ENCODE measurements around the gene NFX1. TPM values are rescaled to one million over a fixed set of nuclear protein-coding genes. Genes with fewer than 3 reads are reported as not detected.
"Not testable (repeated sequence)": the region's sequence is repeated elsewhere in the genome, so short reads cannot be mapped to it uniquely, and the experiment has no call there.

The NFX1 gene
- total RNA-seq, 2 donors from 2014 or later: 32.2 to 42.0 TPM

DNA sequence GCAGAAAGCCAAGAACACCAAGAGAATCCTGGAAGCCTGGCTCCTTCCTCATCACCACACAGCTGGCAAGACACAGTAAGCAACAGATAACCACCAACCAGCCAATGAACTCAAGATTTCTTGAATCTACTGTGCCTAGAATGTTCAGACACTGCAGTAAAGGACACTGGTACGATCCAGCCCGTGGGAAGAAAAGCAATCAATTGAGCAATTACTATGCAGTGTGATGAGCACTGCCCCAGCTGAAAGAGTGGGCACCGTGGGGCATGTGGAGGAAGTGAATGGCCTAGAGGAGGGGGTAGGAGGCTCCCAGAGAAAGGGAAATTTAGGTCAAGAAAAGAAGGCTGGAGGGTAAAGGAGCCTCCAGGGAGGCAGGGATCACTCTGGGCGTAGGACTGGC lies 107.5 kb downstream of the NFX1 start:
- not testable (repeated sequence) for DNase-seq; ATAC-seq; H3K27me3 Mint-ChIP-seq; H3K4me3 Mint-ChIP-seq; H3K9me3 ChIP-seq (ENCODE audit: control insufficient read depth, low read length, poor library complexity, severe bottlenecking); H3K4me1 Mint-ChIP-seq; H3K36me3 Mint-ChIP-seq (ENCODE audit: low read depth)
- H3K27ac Mint-ChIP-seq: peak overlapping the region; percentile 19

DNA sequence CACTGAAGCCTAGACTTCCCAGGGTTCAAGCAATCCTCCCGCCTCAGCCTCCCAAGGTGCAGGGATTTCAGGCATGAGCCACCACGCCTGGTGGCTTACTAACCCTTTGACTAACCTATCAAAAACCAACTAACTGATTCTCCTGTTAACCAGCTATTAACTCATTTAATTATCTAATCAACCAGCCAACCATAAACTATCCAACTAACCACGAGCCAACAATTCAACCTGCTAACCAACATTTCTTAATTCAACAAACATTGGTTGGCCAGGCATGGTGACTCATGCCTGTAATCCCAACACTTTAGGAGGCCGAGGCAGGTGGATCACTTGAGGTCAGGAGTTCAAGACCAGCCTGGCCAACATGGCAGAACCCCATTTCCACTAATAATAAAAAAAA lies 108.7 kb downstream of the NFX1 start:
- H3K9me3 ChIP-seq (ENCODE audit: control insufficient read depth, low read length, poor library complexity, severe bottlenecking); H3K4me1 Mint-ChIP-seq; DNase-seq; H3K36me3 Mint-ChIP-seq (ENCODE audit: low read depth); H3K4me3 Mint-ChIP-seq; H3K27me3 Mint-ChIP-seq; H3K27ac Mint-ChIP-seq; ATAC-seq: not testable (repeated sequence)

DNA sequence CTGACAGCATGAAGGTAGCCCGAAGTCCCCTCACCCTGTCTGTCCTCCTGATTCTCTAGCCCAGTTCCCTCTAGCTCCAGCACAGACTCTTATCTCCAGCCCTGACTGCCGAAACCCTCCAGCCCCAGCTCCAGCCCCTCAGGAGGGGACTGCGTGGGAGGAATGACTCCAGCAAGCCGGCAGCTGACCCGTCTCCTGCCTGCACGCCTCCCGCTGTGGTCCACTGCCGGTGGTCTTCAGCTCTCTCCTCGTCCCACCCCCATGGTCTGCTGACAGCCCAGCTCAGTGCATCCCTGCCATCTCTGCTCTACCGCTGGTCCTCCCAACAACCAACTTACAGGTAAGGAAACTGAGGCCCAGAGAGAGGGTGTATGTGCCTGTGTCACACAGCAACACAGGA lies 111.5 kb downstream of the NFX1 start:
- H3K27ac Mint-ChIP-seq; ATAC-seq; H3K9me3 ChIP-seq (ENCODE audit: control insufficient read depth, low read length, poor library complexity, severe bottlenecking); H3K36me3 Mint-ChIP-seq (ENCODE audit: low read depth); H3K27me3 Mint-ChIP-seq; DNase-seq; H3K4me3 Mint-ChIP-seq: not testable (repeated sequence)
- H3K4me1 Mint-ChIP-seq: peaks cover 14% of the 10 kb centered on the region

DNA sequence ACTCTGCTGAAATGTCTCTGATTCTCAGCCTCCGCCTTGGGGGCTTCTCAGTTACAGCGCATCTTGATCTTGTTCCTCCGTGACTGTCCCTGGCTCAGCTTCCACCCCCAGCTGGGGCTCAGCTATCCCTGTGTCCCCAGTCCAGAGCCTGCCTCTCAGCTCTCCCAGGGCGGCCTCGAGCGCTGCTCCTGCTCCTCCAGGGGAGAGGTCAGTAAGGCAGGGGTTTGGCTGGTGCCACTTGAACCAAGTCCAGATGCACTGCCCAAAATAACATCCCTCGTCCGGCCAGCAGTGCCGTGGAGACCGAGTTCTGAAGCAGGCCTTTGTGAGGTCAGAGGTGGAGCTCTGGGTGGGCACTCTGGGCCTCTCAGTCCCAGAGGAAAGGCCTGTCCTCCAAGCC lies 112.1 kb downstream of the NFX1 start, which contains the start of gene AQP7:
Gene AQP7 (minus strand): TSS at position 198 of the 400 bp plus-strand sequence. CDS start 1,306 bp downstream, outside the sequence.
- ATAC-seq: not testable (repeated sequence)

DNA sequence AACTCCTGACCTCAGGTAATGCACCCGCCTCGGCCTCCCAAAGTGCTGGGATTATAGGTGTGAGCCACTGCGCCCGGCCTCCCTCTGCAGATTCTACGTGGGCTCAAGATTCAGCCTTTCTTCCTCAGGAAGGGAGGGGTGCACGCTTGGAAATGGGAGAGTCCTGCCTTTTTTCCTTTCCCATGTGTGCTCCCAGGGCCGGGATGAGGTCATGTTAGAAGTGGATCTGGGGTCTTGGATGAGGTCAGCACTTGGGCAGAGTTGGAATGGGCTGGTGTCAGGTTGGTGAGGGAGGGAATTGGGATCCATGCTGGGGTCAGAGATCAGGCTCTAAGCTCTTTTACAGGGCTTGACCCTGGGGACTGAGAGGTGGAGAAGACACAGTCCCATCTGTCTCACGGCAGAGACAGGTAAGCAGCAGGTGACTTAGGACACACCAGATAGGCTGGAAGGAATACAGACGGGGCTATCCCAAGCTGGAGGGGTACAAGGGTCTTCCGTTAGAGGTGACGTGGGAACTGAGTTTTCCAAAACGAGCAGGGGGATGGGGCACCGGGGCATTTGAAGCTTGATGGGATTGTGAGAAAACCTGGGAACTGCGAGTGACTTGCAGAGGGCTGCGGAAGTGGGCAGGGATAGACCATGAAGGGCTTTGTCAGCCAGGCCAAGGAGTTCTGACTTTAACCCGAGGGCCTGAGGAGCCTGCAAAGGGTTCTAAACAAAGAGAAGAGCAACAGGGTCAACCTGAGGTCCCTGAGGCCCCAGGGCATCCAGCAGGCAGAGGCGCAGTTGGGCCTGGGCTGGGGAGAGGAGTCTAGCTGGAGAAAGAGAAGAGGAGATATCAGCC lies 113.8 kb downstream of the NFX1 start:
- H3K36me3 Mint-ChIP-seq (ENCODE audit: low read depth): no peaks in the 10 kb centered on the region
- H3K4me1 Mint-ChIP-seq: peaks cover 16% of the 10 kb centered on the region
- DNase-seq (no peak), ATAC-seq (no peak)
- H3K27ac Mint-ChIP-seq: peak overlapping the region; percentile 56
- no peaks in the 10 kb centered on the region for H3K27me3 Mint-ChIP-seq
- no peaks in the 10 kb centered on the region for H3K9me3 ChIP-seq (ENCODE audit: control insufficient read depth, low read length, poor library complexity, severe bottlenecking)
- no peak overlapping the region for H3K4me3 Mint-ChIP-seq

More for the DNA sequence above, 112.1 kb downstream of the NFX1 start, which contains the start of gene AQP7:
- not testable (repeated sequence) for H3K27me3 Mint-ChIP-seq; H3K9me3 ChIP-seq (ENCODE audit: control insufficient read depth, low read length, poor library complexity, severe bottlenecking); H3K27ac Mint-ChIP-seq; H3K36me3 Mint-ChIP-seq (ENCODE audit: low read depth); H3K4me3 Mint-ChIP-seq; DNase-seq
- H3K4me1 Mint-ChIP-seq: peaks cover 16% of the 10 kb centered on the region

DNA sequence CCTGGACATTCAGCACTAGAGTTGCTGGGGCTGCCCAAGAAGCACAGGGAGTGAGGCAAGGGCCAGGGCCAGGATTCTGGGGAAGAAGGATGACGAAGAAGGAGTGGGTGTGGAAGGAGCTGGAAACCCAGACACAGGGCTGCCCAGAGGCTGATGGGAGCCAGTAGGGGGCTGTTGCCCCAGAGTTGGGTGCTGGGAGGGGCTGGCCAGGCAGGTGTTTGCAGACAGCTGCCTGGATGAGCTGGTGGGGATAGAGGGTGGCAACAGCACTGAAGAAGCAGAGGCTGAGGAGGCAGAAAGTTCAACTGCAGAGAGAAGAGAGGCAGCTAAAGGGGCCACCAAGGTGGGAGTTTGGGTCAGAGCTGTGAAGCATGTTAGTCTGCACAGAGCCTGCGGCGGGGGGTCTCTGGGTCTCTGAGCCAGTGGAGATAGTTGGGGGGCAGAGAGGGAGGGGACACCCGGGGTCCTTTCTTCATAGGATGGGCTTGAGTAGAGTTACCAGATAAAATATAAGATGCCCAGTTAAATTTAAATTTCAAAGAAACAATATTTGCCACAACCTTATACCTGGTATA lies 114.6 kb downstream of the NFX1 start:
- no peaks in the 10 kb centered on the region for H3K9me3 ChIP-seq (ENCODE audit: control insufficient read depth, low read length, poor library complexity, severe bottlenecking)
- Mint-ChIP-seq H3K36me3 (ENCODE audit: low read depth) (no peaks in the 10 kb centered on the region), H3K27me3 (no peaks in the 10 kb centered on the region), H3K4me3 (no peak overlapping the region), H3K4me1 (peaks cover 18% of the 10 kb centered on the region), H3K27ac (peak overlapping the region; percentile 56)
- DNase-seq (no peak), ATAC-seq (no peak)

DNA sequence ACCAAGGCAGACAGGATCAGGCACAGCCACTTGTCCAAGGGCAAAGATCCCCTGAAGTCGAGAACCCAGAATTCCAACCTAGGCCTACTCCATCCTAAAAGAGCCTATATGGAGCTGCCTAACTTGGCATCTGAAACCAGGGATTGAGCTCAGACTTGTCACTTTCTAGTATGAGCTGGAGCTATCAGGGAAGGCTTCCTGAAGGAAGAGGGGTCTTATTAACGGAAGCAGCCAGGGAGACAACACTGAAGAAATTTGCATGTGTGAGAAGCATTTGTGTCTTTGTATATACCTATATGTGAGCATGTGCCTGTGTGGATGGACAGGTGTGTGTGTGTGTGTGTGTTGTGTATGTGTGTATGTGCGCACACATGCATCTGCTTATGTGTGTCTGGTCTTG lies 116.7 kb downstream of the NFX1 start:
- Mint-ChIP-seq H3K27ac (peak overlapping the region; percentile 66), H3K27me3 (no peaks in the 10 kb centered on the region)
- no peak for DNase-seq

DNA sequence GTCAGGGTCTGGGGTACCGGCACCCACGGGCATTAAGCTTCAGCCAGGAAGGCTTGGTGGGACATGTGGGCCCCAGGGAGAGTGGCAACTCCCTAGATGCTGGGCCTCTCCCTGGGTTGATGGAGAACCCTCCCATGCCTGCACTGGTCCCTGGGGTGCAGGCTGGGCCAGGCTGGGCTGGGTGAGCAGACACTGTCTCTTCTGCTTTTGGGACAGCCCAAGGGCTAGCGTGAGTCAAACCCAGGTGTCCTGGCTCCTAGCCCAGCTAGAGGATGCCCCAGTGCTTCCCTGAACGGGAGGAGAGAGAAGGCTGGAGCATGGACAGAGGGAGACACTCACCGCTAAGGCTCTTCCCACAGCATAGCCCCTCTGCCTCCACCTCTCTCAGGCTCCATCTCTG lies 117.8 kb downstream of the NFX1 start:
- H3K4me1 Mint-ChIP-seq: peaks cover 22% of the 10 kb centered on the region
- H3K9me3 ChIP-seq (ENCODE audit: control insufficient read depth, low read length, poor library complexity, severe bottlenecking): no peaks in the 10 kb centered on the region
- no peaks in the 10 kb centered on the region for H3K27me3 Mint-ChIP-seq
- H3K27ac Mint-ChIP-seq: no peak overlapping the region
- H3K4me3 Mint-ChIP-seq: no peak overlapping the region
- H3K36me3 Mint-ChIP-seq (ENCODE audit: low read depth): no peaks in the 10 kb centered on the region
- ATAC-seq (no peak), DNase-seq (no peak)

More for the DNA sequence above, 116.7 kb downstream of the NFX1 start:
- no peak for ATAC-seq
- no peaks in the 10 kb centered on the region for H3K9me3 ChIP-seq (ENCODE audit: control insufficient read depth, low read length, poor library complexity, severe bottlenecking)
- Mint-ChIP-seq H3K4me1 (peaks cover 23% of the 10 kb centered on the region), H3K4me3 (no peak overlapping the region), H3K36me3 (ENCODE audit: low read depth) (no peaks in the 10 kb centered on the region)

DNA sequence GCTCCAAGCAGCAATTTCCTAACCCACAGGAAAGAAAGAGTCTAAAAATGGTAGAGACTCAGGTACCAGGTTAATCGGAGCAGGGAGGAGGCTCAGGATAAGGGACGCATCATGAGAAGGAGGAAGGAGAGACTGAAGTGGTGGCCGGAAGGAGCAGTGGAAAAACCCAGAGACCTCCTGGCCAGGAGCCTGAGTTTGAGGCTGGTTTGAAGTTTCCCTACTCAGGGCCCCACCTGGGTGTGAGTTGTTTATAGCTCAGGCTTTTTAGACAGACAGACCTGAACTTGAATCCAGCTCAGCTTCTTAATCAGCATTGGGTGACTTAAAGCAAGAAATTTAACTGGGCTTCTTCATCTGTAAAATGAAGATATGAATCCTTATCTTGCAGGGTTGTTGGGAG lies 124.0 kb downstream of the NFX1 start:
- ATAC-seq: no peak
- no peak for DNase-seq
- peaks cover 47% of the 10 kb centered on the region for H3K4me1 Mint-ChIP-seq
- H3K4me3 Mint-ChIP-seq: peak overlapping the region; percentile 90
- no peaks in the 10 kb centered on the region for H3K9me3 ChIP-seq (ENCODE audit: control insufficient read depth, low read length, poor library complexity, severe bottlenecking)
- no peaks in the 10 kb centered on the region for H3K27me3 Mint-ChIP-seq
- H3K27ac Mint-ChIP-seq: peak overlapping the region; percentile 97
- no peaks in the 10 kb centered on the region for H3K36me3 Mint-ChIP-seq (ENCODE audit: low read depth)

DNA sequence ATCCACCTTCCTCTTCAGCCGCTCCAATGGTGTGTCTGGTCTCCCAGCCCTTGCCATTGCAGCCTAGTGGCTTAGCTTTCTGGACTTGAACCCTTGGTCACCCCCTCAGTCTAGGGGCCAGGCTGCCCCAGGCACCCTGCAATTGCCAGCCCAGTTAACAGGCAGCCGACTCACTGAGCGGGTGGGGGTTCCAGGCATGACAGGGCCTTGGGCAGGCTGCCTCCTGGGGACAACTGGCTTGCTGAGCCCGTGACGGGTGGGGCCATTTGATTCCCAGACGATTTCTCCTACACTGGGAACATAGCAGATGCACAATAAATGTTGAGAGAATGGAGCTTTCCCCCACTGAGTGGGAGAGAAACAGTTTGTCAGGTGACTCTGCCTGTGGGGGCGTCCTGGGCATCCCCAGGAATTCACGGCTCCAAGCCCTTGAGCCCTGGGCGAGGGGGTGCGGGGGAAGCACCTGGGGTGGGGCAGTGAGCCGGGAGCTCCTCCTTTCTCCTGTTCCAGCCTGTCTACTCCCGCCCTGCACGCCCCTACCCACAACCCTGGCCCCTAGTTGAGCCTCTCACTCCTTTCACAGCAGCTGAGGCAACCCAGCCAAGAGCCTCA lies 124.7 kb downstream of the NFX1 start:
- H3K4me3 Mint-ChIP-seq: peak overlapping the region; percentile 90
- DNase-seq: no peak

DNA sequence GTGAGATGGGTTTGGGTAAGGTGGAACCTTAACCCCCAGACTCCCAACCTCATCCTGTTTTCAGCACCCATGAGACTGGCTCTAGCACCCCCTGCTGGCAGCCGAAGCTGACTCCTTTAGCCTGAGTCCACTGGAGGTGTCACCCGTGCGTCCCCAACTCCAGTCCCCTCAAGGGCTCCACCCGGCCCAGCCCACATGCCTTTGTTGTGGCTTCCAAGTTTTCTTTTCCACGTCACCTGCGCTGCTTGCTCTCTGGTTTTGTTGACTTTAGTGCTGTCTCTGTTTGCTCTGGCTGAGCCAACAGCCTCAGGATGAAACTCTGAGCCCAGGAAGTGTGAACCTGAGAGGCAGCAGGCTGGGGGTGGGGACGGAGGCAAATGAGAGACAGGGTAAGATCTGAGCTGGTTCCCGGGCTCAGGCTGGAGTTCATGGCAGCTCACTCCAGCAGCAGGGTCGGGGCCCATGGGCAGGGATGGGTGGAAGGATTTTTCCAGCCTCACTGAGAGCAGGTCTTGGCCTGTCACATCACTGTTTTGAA lies 125.3 kb downstream of the NFX1 start:
- H3K4me1 Mint-ChIP-seq: peaks cover 58% of the 10 kb centered on the region
- H3K27ac Mint-ChIP-seq: peak overlapping the region; percentile 97
- DNase-seq: peak; percentile 79 to 98 (median 86)
- H3K36me3 Mint-ChIP-seq (ENCODE audit: low read depth): no peaks in the 10 kb centered on the region
- peak; percentile 92 for ATAC-seq
- H3K4me3 Mint-ChIP-seq: peak overlapping the region; percentile 90
- H3K9me3 ChIP-seq (ENCODE audit: control insufficient read depth, low read length, poor library complexity, severe bottlenecking): no peaks in the 10 kb centered on the region
- no peaks in the 10 kb centered on the region for H3K27me3 Mint-ChIP-seq

More for the DNA sequence above, 124.7 kb downstream of the NFX1 start:
- no peak for ATAC-seq
- H3K27ac Mint-ChIP-seq: peak overlapping the region; percentile 97
- H3K27me3 Mint-ChIP-seq: no peaks in the 10 kb centered on the region
- H3K4me1 Mint-ChIP-seq: peaks cover 54% of the 10 kb centered on the region
- no peaks in the 10 kb centered on the region for H3K9me3 ChIP-seq (ENCODE audit: control insufficient read depth, low read length, poor library complexity, severe bottlenecking)
- H3K36me3 Mint-ChIP-seq (ENCODE audit: low read depth): no peaks in the 10 kb centered on the region

DNA sequence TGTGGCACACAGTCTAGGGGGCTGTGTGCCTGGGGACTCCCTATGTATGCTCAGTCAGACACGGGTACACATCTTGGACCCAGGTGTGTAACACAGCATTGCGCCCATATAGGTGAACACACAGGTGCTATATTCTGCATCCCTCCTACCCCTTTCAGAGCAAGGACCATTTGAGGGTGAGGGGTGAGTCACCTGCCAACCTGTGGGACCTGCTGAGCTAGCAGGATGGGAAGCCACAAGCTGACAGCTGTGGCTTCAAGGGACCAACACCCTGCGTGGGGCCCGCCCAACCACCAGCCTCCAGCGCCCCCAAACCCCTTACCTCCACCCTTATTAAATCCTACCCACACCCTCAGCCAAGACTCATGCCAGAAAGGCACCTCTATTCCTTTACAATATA lies 126.7 kb downstream of the NFX1 start:
- no peaks in the 10 kb centered on the region for H3K9me3 ChIP-seq (ENCODE audit: control insufficient read depth, low read length, poor library complexity, severe bottlenecking)
- Mint-ChIP-seq H3K4me3 (peak overlapping the region; percentile 90), H3K27ac (peak overlapping the region; percentile 97), H3K36me3 (ENCODE audit: low read depth) (no peaks in the 10 kb centered on the region), H3K4me1 (peaks cover 59% of the 10 kb centered on the region), H3K27me3 (no peaks in the 10 kb centered on the region)
- ATAC-seq: peak; percentile 19
- DNase-seq: peak in 2 of 3 donors; percentile 22 to 26

DNA sequence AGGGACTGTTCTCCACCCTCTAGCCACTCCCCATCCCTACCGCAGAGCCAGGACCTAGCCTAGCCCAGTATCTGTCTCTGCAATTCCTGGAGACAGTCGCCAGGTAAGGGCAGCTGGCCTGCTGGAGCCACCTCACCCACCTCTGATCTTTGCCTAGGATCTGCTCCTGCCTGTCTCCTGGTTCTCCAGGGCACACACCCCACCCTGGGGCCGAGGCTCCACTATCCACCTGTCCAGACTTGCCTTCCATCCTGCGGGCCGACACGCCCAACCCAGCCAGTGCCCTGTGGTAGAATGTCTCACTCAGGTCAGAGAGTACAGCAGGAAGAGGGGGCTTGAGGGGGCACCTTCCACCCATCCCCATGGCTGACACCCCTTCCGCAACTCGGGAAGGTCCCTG lies 127.8 kb downstream of the NFX1 start:
- Mint-ChIP-seq H3K4me1 (peaks cover 59% of the 10 kb centered on the region), H3K4me3 (peak overlapping the region; percentile 90), H3K36me3 (ENCODE audit: low read depth) (no peaks in the 10 kb centered on the region), H3K27me3 (no peaks in the 10 kb centered on the region), H3K27ac (peak overlapping the region; percentile 97)
- no peak for ATAC-seq
- no peaks in the 10 kb centered on the region for H3K9me3 ChIP-seq (ENCODE audit: control insufficient read depth, low read length, poor library complexity, severe bottlenecking)
- no peak for DNase-seq

Measured in T-helper 17 cell (primary cell).